Hindlimb muscle (tissue), 1 donor: ENCODE results near the gene NCAM1. TPM values are rescaled to one million over a fixed set of nuclear protein-coding genes. Genes with fewer than 3 reads are reported as not detected.

Experiments used
- DNase-seq: peaks from one replicate; pipeline ENCODE4 v3.0.0-alpha.2; 2013
- polyA plus RNA-seq: library from polyadenylated mRNA; unstranded; fragments of 120-200 nt; gene quantifications from one replicate; pipeline ENCODE4 v1.2.1, GENCODE V29; 2013; ENCODE audit not compliant: insufficient read length

Gene NCAM1
- polyA plus RNA-seq, 1 donor = 183 TPM

DNA sequence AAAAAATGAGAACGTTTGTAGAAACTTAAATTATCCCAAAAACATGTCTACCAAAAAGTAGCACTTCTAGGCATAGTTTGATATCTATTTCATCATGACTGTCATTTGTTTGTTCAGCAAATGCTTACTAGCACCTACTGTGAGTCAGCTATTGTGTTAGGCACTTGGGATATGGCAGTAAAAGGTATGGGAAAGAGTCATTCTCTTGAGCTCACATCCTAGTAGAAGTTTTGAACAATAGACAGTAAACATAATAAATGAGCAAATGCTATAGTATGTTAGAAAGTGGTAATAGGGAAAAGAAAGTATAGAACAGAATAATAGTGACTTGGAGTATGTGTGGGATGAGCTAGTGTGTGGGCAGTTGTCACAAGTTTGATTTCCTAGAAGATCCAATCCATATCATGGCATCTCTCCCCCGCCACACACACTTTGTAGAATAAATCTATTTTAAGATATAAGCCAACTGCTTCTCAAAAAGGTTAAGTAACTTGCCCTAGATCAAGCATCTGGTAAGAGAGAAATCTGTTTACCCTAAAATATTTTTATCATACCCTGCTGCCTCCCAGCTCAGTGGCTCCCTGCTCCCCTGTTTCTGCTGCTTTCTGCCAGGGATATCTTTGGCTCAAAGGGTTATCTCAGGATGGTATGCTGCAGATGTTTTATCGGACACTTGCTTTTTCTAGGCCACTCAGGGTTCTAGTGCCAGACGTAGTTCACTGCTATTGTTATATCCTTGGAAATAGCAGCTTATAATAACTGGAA, 129.7 kb downstream of the NCAM1 start:
- no peak for DNase-seq

DNA sequence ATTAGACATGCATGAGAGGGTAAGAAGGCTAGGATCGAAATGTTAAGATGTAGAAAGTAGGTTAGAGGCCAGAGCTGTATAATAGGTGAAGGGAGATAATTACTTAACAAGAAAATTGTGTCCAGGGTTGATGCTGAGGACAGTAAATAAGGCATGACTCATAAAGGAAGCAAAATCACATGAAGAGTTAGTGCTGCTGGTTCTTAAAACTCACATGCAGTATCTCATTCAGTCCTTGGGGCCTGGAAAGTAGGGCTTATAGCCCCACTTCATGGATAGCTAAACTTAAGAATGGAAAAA, 130.2 kb downstream of the NCAM1 start:
- DNase-seq = no peak

DNA sequence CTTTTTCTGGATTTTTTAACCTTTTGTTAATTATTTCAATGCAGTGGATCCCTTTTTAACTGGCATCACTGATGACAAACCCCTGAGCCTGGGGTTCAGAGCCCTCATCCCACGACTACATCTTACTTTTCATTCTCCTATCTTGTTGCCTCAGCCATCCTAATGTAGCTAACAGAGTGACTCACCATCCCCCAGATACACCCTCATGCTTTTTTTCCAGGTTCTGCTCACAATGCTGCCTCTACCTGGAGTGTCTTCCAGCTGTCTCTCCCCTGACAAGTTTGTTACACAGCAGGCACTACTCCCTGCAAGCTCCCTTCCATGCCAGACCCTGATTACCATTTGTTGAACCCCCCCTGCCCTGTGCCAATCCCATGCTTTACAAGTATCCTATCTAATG, 135.4 kb downstream of the NCAM1 start:
- DNase-seq = no peak

- DNase-seq = no peak
Measured at GRCh38 chr11:113103932-113104690, 142.9 kb downstream of the NCAM1 start.

GRCh38 chr11:113104691-113105251, 143.6 kb downstream of the NCAM1 start:
- no peak for DNase-seq

DNA sequence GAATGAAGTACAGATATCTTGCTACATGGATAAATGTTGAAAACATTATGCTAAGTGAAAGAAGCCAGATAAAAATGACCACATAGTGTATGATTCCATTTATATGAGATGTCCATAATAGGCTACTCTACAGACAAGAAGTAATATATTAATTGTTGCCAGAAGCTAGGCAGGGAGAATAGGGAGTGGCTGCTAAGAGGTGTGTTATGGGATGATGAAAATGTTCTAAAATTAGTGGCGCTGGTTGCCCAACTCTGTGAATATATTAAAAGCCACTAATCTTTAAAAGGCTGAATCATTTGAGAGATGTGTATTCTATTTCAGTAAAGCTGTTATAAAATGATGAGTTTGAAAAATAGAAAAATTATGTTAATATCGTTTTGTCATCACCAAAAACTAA, 144.4 kb downstream of the NCAM1 start:
- DNase-seq = no peak

DNA sequence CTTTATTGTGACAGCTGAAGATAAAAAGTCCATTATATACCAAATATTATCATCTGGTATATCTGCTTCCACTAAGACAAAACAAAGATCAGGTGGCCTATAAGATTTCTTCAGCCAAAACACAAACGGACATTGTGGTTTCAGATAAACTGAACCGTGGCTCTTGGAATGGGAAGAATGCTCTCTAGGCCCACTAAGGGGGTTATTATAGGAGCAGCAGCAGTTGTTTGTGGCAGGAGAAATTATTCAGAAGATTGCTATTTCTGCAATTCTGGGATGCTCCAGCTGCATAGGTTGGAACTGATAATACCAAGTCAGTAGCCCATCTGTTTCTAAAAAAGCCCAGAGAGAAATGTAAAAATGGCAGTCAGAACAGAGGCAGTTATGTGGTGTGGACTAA, 145.3 kb downstream of the NCAM1 start:
- DNase-seq = no peak

DNA sequence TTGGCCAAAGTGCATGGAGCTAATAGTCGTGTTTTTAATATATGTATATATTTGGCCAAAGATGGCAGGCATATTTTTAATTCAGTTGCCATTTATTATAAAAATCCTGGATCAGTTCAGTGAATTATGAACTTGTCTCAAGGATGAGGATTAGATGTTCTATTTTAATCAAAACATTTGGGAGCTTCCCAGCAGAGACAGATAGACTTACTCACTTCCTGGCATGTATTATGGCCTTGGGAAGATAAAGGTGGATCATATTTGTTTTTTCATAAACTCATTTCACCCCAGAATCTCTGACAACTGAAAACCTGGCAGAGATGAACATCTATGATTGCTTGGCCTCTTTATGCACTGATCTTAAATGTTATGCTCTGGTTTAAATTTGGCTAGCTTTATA, 148.8 kb downstream of the NCAM1 start:
- DNase-seq = no peak

DNA sequence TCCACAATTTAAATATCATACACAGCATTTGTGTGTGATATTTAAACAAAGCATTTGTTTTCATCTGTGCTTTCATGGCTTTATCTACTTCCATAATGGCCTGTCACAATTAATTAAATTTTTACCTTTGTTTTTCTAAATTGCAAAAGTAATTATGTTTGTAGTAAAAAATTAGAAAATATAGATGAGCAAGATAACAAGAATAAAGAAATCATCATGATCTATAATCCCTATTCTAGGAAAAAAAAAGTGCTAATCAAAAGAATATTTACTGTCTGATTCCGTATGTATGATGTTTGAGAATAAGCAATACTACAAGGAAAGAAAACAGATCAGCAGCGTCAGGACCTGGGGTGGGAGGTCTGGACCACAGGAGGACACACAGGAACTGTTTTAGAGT, 149.9 kb downstream of the NCAM1 start:
- no peak for DNase-seq

GRCh38 chr11:113112307-113112706, 151.1 kb downstream of the NCAM1 start:
- DNase-seq = no peak

GRCh38 chr11:113113801-113114704, 152.8 kb downstream of the NCAM1 start:
- peak; percentile 51 for DNase-seq

- no peak for DNase-seq
Measured at GRCh38 chr11:113114705-113115027, 153.4 kb downstream of the NCAM1 start.

- DNase-seq = no peak
Measured at GRCh38 chr11:113118104-113118503, 156.9 kb downstream of the NCAM1 start.

DNA sequence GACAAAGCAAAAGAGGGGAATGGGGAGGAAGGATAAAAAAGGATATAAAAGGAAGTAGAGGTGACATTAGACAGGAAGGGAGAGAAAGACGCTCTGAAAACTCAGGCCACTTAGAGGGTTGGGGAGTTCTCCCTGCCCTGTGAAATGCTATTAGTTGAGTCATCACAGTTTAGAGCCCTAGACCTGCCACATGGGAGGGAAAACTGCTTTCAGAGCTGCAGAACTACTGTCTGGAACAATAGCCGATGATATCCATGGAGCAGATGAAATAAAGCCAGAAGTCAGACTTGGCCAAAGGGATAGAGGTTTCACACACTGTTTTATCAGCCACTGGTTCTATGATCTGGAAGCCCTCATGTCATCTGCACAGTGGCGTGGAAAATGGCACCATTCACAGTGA, 157.9 kb downstream of the NCAM1 start:
- no peak for DNase-seq

DNA sequence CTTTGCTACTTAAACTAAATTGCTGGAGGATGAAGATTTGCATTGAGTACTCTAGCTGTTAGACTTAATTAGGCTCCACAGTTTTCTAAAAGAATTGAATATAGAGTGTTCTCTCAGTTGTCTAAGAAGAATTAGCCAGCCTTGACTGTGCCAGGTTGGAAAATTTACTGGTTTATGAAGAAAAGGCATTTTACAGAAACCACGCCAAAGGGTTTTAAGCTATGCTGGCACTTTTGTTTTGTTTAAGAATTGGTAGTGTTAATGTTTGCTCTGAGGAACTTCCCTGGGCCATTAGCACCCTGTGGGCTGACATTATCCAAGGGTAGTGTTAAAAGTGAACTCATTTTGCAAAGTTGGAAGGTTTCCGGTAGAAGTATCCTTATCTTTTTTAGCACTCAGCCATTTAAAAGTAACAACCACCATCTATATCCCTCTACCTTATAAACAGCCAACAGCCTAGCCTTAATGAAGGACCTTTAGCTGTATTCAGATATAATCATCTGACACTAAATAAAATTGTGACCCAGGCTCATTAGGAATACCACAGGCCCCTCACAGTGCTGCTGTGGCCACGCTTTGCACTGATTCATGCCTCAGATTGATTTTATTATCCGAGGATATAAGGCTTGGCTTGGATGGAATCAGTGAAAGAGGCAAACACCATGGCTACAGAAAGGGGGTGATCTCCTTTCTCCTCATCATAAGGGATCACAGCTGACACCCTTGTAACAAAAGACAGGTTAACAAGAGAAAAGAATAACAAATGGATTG, 158.9 kb downstream of the NCAM1 start:
- DNase-seq = no peak

GRCh38 chr11:113121746-113122145, 160.5 kb downstream of the NCAM1 start:
- no peak for DNase-seq

DNA sequence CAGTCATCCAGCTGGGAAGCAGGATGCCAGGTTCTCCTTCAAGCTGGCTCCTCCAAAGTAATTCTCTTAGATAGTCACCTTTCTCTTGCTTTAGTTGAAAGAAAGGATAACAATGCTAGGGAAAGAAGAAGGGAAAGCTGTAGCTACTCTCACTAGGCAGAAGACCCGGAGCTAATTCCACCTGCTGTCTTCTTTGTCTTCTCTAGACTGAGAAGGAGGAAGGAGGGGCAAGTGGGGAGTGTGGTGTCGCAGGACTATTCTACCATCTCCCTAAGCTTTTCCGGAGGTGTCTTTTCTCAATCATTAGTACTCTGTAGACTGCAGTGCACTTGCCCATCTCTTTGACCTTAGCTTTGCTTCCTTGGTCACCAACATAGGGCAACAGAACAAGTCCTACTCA, 162.8 kb downstream of the NCAM1 start:
- DNase-seq = no peak

- DNase-seq = no peak
Measured at GRCh38 chr11:113124578-113124977, 163.4 kb downstream of the NCAM1 start.

DNA sequence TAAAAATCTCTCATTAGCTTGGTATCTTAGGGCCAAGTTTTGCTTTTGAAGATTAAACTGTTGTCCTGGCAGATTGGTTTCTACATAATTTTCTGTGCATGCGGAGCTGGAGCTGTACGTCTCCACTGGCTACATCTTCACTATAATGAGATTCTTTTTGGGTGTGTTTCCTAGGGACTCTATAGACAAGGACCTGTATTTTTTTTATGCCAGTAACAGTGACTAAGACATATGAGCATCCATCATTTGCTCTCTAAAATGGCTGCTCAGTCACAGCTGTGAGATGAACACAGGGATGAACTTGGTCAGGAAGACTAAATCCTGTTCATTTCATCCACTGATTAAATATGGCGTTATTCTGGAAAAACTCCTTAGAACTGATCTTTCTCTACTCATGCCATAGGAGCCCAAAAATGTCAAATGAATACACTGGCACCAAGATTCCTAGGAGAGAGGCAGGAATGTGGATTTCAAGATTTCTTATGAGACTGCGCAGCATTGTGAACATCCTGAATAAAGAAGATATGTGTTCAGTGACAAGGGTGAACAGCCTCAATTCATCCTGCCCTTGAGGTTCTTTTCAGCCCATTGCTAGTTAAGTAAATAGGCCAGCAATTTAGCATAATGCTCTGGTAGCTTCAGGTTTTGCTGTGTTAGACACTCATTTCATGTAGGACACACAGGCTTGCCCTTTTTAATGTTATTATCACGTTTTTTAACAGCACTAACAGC, 168.2 kb downstream of the NCAM1 start:
- DNase-seq = no peak

DNA sequence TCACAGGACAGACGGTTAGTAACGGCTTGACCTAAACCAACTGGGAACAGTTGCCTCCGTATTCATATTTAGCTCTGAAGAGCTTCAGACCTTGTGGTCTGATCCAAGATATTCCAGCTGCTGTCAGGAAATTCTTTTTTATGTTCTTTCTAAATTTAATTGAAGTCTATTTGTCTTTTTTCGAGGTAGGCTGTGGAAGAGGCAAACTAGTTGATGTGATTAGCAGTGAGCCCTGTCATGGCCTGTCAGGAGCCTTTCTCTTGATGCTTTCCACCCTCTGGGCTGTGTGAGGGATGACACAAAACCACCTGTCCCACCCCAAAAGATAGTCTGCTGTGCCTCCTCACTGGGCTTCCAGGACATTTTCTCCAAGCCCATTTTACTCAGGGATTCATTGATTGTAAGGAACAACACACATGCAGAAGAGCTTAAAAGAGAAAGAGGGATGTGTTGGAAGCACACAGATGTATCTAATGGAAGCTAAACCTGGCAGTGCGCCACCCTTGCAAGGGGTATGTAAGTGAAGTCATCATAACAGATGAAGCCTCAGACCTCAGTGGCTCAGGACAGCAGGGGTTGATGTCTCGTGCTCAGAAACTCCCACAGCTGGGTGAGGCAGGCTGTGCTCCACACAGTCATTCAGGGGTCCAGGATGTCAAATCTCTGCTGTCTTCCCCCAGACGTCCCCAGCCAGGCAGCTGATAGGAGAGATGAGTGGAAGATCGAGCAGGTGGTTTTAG, 170.0 kb downstream of the NCAM1 start:
- no peak for DNase-seq

DNA sequence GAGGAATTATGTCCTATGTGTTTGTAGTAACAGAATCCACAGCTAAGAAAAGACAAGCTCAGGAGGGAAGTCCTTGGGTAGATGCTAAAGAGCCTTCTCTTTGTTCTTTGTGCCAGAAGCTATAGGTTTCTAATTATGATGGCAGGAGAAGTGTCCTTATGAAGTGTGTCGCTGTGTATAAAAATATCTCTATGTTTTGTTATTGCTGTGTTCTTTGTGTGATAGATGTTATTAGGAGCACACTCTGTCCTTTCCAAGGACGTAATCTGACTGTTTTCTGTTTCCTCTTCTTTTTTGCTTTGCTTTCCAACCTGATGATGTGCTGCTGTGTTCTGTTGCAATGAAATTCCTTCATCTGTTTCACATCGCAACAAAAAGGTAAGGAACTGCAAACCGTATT, 171.9 kb downstream of the NCAM1 start:
- DNase-seq = no peak
